ENCODE data around the gene MRTFA.
"Not testable (repeated sequence)": the region's sequence is repeated elsewhere in the genome, so short reads cannot be mapped to it uniquely, and the experiment has no call there.

The MRTFA gene

GRCh38 chr22:40610329-40610850, 26.1 kb downstream of the MRTFA start:
- H3K4me3 ChIP-seq (ENCODE audit: low read depth, low read length), result no peak overlapping the region
- no peak overlapping the region for H3K27ac ChIP-seq (ENCODE audit: low read depth, low read length)
- H3K36me3 ChIP-seq (ENCODE audit: insufficient read depth, low read length), result no peaks in the 10 kb centered on the region
- H3K79me2 ChIP-seq (ENCODE audit: control insufficient read depth, insufficient read depth, low read length, unreplicated experiment), result peaks cover 61% of the 10 kb centered on the region
- H3K27me3 ChIP-seq (ENCODE audit: insufficient read depth, low read length), result no peaks in the 10 kb centered on the region
- H3K4me1 ChIP-seq (ENCODE audit: control insufficient read depth, insufficient read depth, low read length, unreplicated experiment), result peaks cover 30% of the 10 kb centered on the region
- no peak overlapping the region for H2AFZ ChIP-seq (ENCODE audit: low read length, unreplicated experiment)

GRCh38 chr22:40609216-40609615, 27.3 kb downstream of the MRTFA start:
- Histone ChIP-seq H3K27ac (ENCODE audit: low read depth, low read length) (no peak overlapping the region), H2AFZ (ENCODE audit: low read length, unreplicated experiment) (no peak overlapping the region), H3K4me3 (ENCODE audit: low read depth, low read length) (no peak overlapping the region), H3K4me1 (ENCODE audit: control insufficient read depth, insufficient read depth, low read length, unreplicated experiment) (peaks cover 32% of the 10 kb centered on the region), H3K36me3 (ENCODE audit: insufficient read depth, low read length) (no peaks in the 10 kb centered on the region), H3K27me3 (ENCODE audit: insufficient read depth, low read length) (no peaks in the 10 kb centered on the region), H3K79me2 (ENCODE audit: control insufficient read depth, insufficient read depth, low read length, unreplicated experiment) (peaks cover 67% of the 10 kb centered on the region)

GRCh38 chr22:40607506-40607905, 29.0 kb downstream of the MRTFA start:
- no peak overlapping the region for H2AFZ ChIP-seq (ENCODE audit: low read length, unreplicated experiment)
- peaks cover 67% of the 10 kb centered on the region for H3K79me2 ChIP-seq (ENCODE audit: control insufficient read depth, insufficient read depth, low read length, unreplicated experiment)
- no peak overlapping the region for H3K4me3 ChIP-seq (ENCODE audit: low read depth, low read length)
- no peaks in the 10 kb centered on the region for H3K36me3 ChIP-seq (ENCODE audit: insufficient read depth, low read length)
- H3K27ac ChIP-seq (ENCODE audit: low read depth, low read length), result no peak overlapping the region
- no peaks in the 10 kb centered on the region for H3K27me3 ChIP-seq (ENCODE audit: insufficient read depth, low read length)
- H3K4me1 ChIP-seq (ENCODE audit: control insufficient read depth, insufficient read depth, low read length, unreplicated experiment), result peaks cover 33% of the 10 kb centered on the region

GRCh38 chr22:40606306-40606705, 30.2 kb downstream of the MRTFA start:
- Histone ChIP-seq H2AFZ (ENCODE audit: low read length, unreplicated experiment) (no peak overlapping the region), H3K27me3 (ENCODE audit: insufficient read depth, low read length) (no peaks in the 10 kb centered on the region), H3K4me3 (ENCODE audit: low read depth, low read length) (no peak overlapping the region), H3K4me1 (ENCODE audit: control insufficient read depth, insufficient read depth, low read length, unreplicated experiment) (peaks cover 32% of the 10 kb centered on the region), H3K27ac (ENCODE audit: low read depth, low read length) (no peak overlapping the region), H3K79me2 (ENCODE audit: control insufficient read depth, insufficient read depth, low read length, unreplicated experiment) (peaks cover 67% of the 10 kb centered on the region), H3K36me3 (ENCODE audit: insufficient read depth, low read length) (no peaks in the 10 kb centered on the region)

GRCh38 chr22:40605761-40606160, 30.8 kb downstream of the MRTFA start:
- Histone ChIP-seq H3K4me1 (ENCODE audit: control insufficient read depth, insufficient read depth, low read length, unreplicated experiment) (peaks cover 32% of the 10 kb centered on the region), H2AFZ (ENCODE audit: low read length, unreplicated experiment) (no peak overlapping the region), H3K27ac (ENCODE audit: low read depth, low read length) (no peak overlapping the region), H3K27me3 (ENCODE audit: insufficient read depth, low read length) (no peaks in the 10 kb centered on the region), H3K4me3 (ENCODE audit: low read depth, low read length) (no peak overlapping the region), H3K79me2 (ENCODE audit: control insufficient read depth, insufficient read depth, low read length, unreplicated experiment) (peaks cover 65% of the 10 kb centered on the region), H3K36me3 (ENCODE audit: insufficient read depth, low read length) (no peaks in the 10 kb centered on the region)

- peaks cover 33% of the 10 kb centered on the region for H3K4me1 ChIP-seq (ENCODE audit: control insufficient read depth, insufficient read depth, low read length, unreplicated experiment)
- H3K27ac ChIP-seq (ENCODE audit: low read depth, low read length), result peak overlapping the region; percentile 68
- H3K27me3 ChIP-seq (ENCODE audit: insufficient read depth, low read length), result no peaks in the 10 kb centered on the region
- peaks cover 54% of the 10 kb centered on the region for H3K79me2 ChIP-seq (ENCODE audit: control insufficient read depth, insufficient read depth, low read length, unreplicated experiment)
- peak overlapping the region; percentile 34 for H3K4me3 ChIP-seq (ENCODE audit: low read depth, low read length)
- H2AFZ ChIP-seq (ENCODE audit: low read length, unreplicated experiment), result peak overlapping the region; percentile 68
- H3K36me3 ChIP-seq (ENCODE audit: insufficient read depth, low read length), result no peaks in the 10 kb centered on the region
Observed at GRCh38 chr22:40603088-40603605, 33.4 kb downstream of the MRTFA start.

GRCh38 chr22:40602231-40602630, 34.3 kb downstream of the MRTFA start:
- no peak overlapping the region for H2AFZ ChIP-seq (ENCODE audit: low read length, unreplicated experiment)
- no peaks in the 10 kb centered on the region for H3K36me3 ChIP-seq (ENCODE audit: insufficient read depth, low read length)
- H3K4me3 ChIP-seq (ENCODE audit: low read depth, low read length), result peak overlapping the region; percentile 40; the same call in 1 of the 2 replicates
- no peaks in the 10 kb centered on the region for H3K27me3 ChIP-seq (ENCODE audit: insufficient read depth, low read length)
- H3K4me1 ChIP-seq (ENCODE audit: control insufficient read depth, insufficient read depth, low read length, unreplicated experiment), result peaks cover 42% of the 10 kb centered on the region
- no peak overlapping the region for H3K27ac ChIP-seq (ENCODE audit: low read depth, low read length)
- H3K79me2 ChIP-seq (ENCODE audit: control insufficient read depth, insufficient read depth, low read length, unreplicated experiment), result peaks cover 57% of the 10 kb centered on the region

GRCh38 chr22:40599731-40600130, 36.8 kb downstream of the MRTFA start:
- Histone ChIP-seq H3K27ac (ENCODE audit: low read depth, low read length) (no peak overlapping the region), H3K79me2 (ENCODE audit: control insufficient read depth, insufficient read depth, low read length, unreplicated experiment) (peaks cover 45% of the 10 kb centered on the region), H3K4me1 (ENCODE audit: control insufficient read depth, insufficient read depth, low read length, unreplicated experiment) (peaks cover 33% of the 10 kb centered on the region)

GRCh38 chr22:40598712-40599111, 37.8 kb downstream of the MRTFA start:
- H3K4me3 ChIP-seq (ENCODE audit: low read depth, low read length); H3K36me3 ChIP-seq (ENCODE audit: insufficient read depth, low read length); H3K27me3 ChIP-seq (ENCODE audit: insufficient read depth, low read length); H2AFZ ChIP-seq (ENCODE audit: low read length, unreplicated experiment): not testable (repeated sequence)
- peaks cover 52% of the 10 kb centered on the region for H3K79me2 ChIP-seq (ENCODE audit: control insufficient read depth, insufficient read depth, low read length, unreplicated experiment)
- peak overlapping the region; percentile 44; the same call in 1 of the 2 replicates for H3K27ac ChIP-seq (ENCODE audit: low read depth, low read length)
- H3K4me1 ChIP-seq (ENCODE audit: control insufficient read depth, insufficient read depth, low read length, unreplicated experiment), result peaks cover 33% of the 10 kb centered on the region

More at GRCh38 chr22:40599731-40600130, 36.8 kb downstream of the MRTFA start:
- Histone ChIP-seq H3K36me3 (ENCODE audit: insufficient read depth, low read length) (no peaks in the 10 kb centered on the region), H2AFZ (ENCODE audit: low read length, unreplicated experiment) (no peak overlapping the region), H3K4me3 (ENCODE audit: low read depth, low read length) (no peak overlapping the region), H3K27me3 (ENCODE audit: insufficient read depth, low read length) (no peaks in the 10 kb centered on the region)

GRCh38 chr22:40597526-40598430, 38.7 kb downstream of the MRTFA start:
- Histone ChIP-seq H3K36me3 (ENCODE audit: insufficient read depth, low read length) (no peaks in the 10 kb centered on the region), H2AFZ (ENCODE audit: low read length, unreplicated experiment) (no peak overlapping the region), H3K4me1 (ENCODE audit: control insufficient read depth, insufficient read depth, low read length, unreplicated experiment) (peaks cover 26% of the 10 kb centered on the region), H3K27me3 (ENCODE audit: insufficient read depth, low read length) (no peaks in the 10 kb centered on the region), H3K4me3 (ENCODE audit: low read depth, low read length) (0 out of 2 replicates have a peak overlapping the region, but pooled peaks have one; percentile 6), H3K27ac (ENCODE audit: low read depth, low read length) (peak overlapping the region; percentile 44), H3K79me2 (ENCODE audit: control insufficient read depth, insufficient read depth, low read length, unreplicated experiment) (peaks cover 53% of the 10 kb centered on the region)

Measured in ACC112 (cell line).